GM23248 (cell line): ENCODE data around the gene DDX59. TPM values are rescaled to one million over a fixed set of nuclear protein-coding genes. Genes with fewer than 3 reads are reported as not detected.

Source experiments
- DNase-seq: peaks from one replicate; pipeline ENCODE4 v3.0.0-alpha.2; 2015
- H2AFZ ChIP-seq: fragments of 200-600 bp; sonication (generic); 2 replicates; pipeline ENCODE4 v1.6.1; 2016; ENCODE audit warnings: antibody characterized with exemption
- H3F3A ChIP-seq: fragments of 200-600 bp; sonication (generic); 2 replicates; pipeline ENCODE4 v1.6.1; 2016; ENCODE audit warnings: mild to moderate bottlenecking, antibody characterized with exemption, mixed run types; ENCODE audit not compliant: insufficient read depth
- H3K27ac ChIP-seq: fragments of 200-600 bp; sonication (generic); 2 replicates; pipeline ENCODE4 v1.5.1; 2016; ENCODE audit warnings: mild to moderate bottlenecking
- H3K27me3 ChIP-seq: fragments of 200-600 bp; sonication (generic); replicated peaks from 2 replicates; pipeline ENCODE4 v1.6.1; 2016; ENCODE audit warnings: mild to moderate bottlenecking; ENCODE audit not compliant: insufficient read depth
- H3K36me3 ChIP-seq: fragments of 200-600 bp; sonication (generic); 2 replicates; pipeline ENCODE4 v1.6.1; 2016; ENCODE audit warnings: low read depth, mild to moderate bottlenecking
- H3K4me1 ChIP-seq: fragments of 200-600 bp; sonication (generic); 2 replicates; pipeline ENCODE4 v1.6.1; 2016; ENCODE audit warnings: mild to moderate bottlenecking; ENCODE audit not compliant: insufficient read depth
- H3K4me2 ChIP-seq: fragments of 200-600 bp; sonication (generic); one replicate; pipeline ENCODE4 v1.6.1; 2016; ENCODE audit warnings: mild to moderate bottlenecking; ENCODE audit not compliant: unreplicated experiment
- H3K4me3 ChIP-seq: fragments of 200-600 bp; sonication (generic); 2 replicates; pipeline ENCODE4 v1.5.1; 2016; ENCODE audit warnings: mild to moderate bottlenecking
- H3K79me2 ChIP-seq: fragments of 200-600 bp; sonication (generic); 2 replicates; pipeline ENCODE4 v1.6.1; 2016; ENCODE audit warnings: mild to moderate bottlenecking; ENCODE audit not compliant: insufficient read depth
- H3K9ac ChIP-seq: fragments of 200-600 bp; sonication (generic); 2 replicates; pipeline ENCODE4 v1.6.1; 2016; ENCODE audit warnings: mild to moderate bottlenecking
- H3K9me2 ChIP-seq: fragments of 200-600 bp; sonication (generic); 2 replicates; pipeline ENCODE4 v1.6.1; 2016; ENCODE audit warnings: mixed run types, mild to moderate bottlenecking, moderate library complexity; ENCODE audit not compliant: insufficient read depth
- H3K9me3 ChIP-seq: fragments of 200-600 bp; sonication (generic); one replicate; pipeline ENCODE4 v1.6.1; 2017; ENCODE audit warnings: low read depth
- H4K20me1 ChIP-seq: fragments of 200-600 bp; sonication (generic); 2 replicates; pipeline ENCODE4 v1.6.0; 2016; ENCODE audit not compliant: insufficient read depth
- EZH2 ChIP-seq: fragments of 200-600 bp; sonication (generic); IDR thresholded peaks from 2 replicates; pipeline ENCODE4 v1.6.1; 2018; ENCODE audit warnings: antibody characterized with exemption, mild to moderate bottlenecking; ENCODE audit not compliant: insufficient read depth, poor library complexity, severe bottlenecking
- EZH2phosphoT487 ChIP-seq: fragments of 200-600 bp; sonication (generic); IDR thresholded peaks from 2 replicates; pipeline ENCODE4 v1.6.1; 2018; ENCODE audit warnings: antibody characterized with exemption, moderate library complexity, mild to moderate bottlenecking, low read depth; ENCODE audit not compliant: insufficient read depth
- WGBS, 2 experiments: methylation state at CpG; one replicate each; pipeline ENCODE4 v1.1.6; 2015 to 2017; ENCODE audit warnings: low lambda C conversion rate in 2 of 2, low coverage in 1 of 2; ENCODE audit errors: missing lambda C conversion rate in 2 of 2; 5-methylcytosine and 5-hydroxymethylcytosine counted together
- in situ Hi-C: fragments of 300-500 bp; cut with MboI; formaldehyde crosslinking; loops from 2 replicates; pipeline ENCODE4 v1.15.0; 2020
- polyA plus RNA-seq: library from polyadenylated mRNA; unstranded; fragments of >200 nt; fragmentation: Nextera tagmentation; extraction: Ambion mirVana; gene quantifications from 2 replicates; pipeline ENCODE4 v1.2.1, GENCODE V29; 2016
- total RNA-seq: library from RNA; depleted of rRNA; stranded (reverse); fragments of >200 nt; shearing (Covaris generic); gene quantifications from 2 replicates; pipeline ENCODE4 v1.2.3, GENCODE V29; 2014

DDX59 gene
- total and polyA plus RNA-seq, 2 experiments from 2014 or later: 12.2 to 14.2 TPM

DNA sequence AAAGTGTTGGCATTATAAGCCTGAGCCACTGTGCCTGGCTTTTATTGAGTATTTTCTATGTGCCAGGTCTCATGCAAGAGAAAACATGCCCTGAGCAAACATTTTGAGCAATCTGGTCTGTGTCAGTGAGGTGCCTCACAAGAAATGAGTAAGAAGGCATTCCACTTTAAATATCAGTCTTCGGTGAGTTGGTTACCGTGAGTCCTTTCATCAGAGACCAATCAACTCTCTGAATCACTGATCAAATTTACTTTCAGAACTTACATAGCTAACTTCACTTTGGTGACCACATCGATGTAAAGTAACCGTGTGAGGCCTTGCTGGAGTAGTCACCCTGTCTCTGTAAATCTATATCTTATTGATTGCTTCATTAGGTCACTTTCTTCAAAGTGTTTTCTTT is 14.3 kb upstream of the DDX59 start:
- peak; percentile 35 for DNase-seq
- Histone ChIP-seq H3K4me1 (no peaks in the 10 kb centered on the region), H3K9me3 (no peaks in the 10 kb centered on the region), H3K4me3 (no peak overlapping the region), H4K20me1 (no peaks in the 10 kb centered on the region), H3K79me2 (no peaks in the 10 kb centered on the region), H3K27ac (no peak overlapping the region), H3K27me3 (no peaks in the 10 kb centered on the region), H3K9ac (no peak overlapping the region), H2AFZ (no peak overlapping the region), H3K36me3 (no peaks in the 10 kb centered on the region), H3K9me2 (no peaks in the 10 kb centered on the region), H3F3A (no peaks in the 10 kb centered on the region), H3K4me2 (no peak overlapping the region)
- WGBS, 2 experiments: 46 to 49% methylated on average over 4 of the region's 4 CpGs
- TF ChIP-seq EZH2 (no peak), EZH2phosphoT487 (no peak)
- in situ Hi-C loops: no loop called here

- no peak overlapping the region for H3K4me2 ChIP-seq
- no peak for TF ChIP-seq EZH2phosphoT487
- H3K36me3 ChIP-seq: no peaks in the 10 kb centered on the region
- no peak overlapping the region for H3K27ac ChIP-seq
- WGBS, 2 experiments: 0 to 3% methylated on average over 1 of the region's 1 CpG
- H3K9me2 ChIP-seq: no peaks in the 10 kb centered on the region
- no peaks in the 10 kb centered on the region for H3K4me1 ChIP-seq
- H3K9me3 ChIP-seq: no peaks in the 10 kb centered on the region
- no peak overlapping the region for H2AFZ ChIP-seq
- no peak overlapping the region for H3K9ac ChIP-seq
- no peaks in the 10 kb centered on the region for H3F3A ChIP-seq
- H3K79me2 ChIP-seq: no peaks in the 10 kb centered on the region
- H3K4me3 ChIP-seq: no peak overlapping the region
- no peaks in the 10 kb centered on the region for H4K20me1 ChIP-seq
- DNase-seq: no peak
- in situ Hi-C loops: no loop called here
- H3K27me3 ChIP-seq: no peaks in the 10 kb centered on the region
Observed at GRCh38 chr1:200683298-200683697, 13.6 kb upstream of the DDX59 start.

DNA sequence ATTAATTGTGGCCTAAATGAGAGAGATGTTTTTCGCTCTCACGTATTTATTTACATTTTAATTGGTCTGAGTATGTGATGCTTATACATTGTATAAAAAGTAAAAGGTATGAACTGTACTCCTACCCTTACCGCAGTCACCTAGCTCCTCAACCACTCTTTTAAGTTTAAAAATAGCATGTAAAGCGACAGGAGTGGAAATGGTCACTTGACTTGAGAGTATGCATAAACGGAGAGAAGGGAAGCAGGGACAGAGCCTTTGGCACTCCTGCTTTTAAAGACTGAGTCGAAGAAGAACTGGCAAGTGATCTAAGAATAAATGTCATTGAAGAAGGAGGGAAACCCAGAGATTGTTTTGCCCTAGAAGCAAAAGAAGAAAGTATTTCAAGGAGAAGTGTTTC is 11.5 kb upstream of the DDX59 start:
- no peak for TF ChIP-seq EZH2
- no peak for TF ChIP-seq EZH2phosphoT487
- Histone ChIP-seq H3K9me2 (no peaks in the 10 kb centered on the region), H4K20me1 (no peaks in the 10 kb centered on the region), H3K9ac (no peak overlapping the region), H2AFZ (no peak overlapping the region; the same call in 1 of the 2 replicates), H3K36me3 (no peaks in the 10 kb centered on the region), H3K27me3 (no peaks in the 10 kb centered on the region), H3K4me1 (no peaks in the 10 kb centered on the region), H3K79me2 (no peaks in the 10 kb centered on the region), H3F3A (no peaks in the 10 kb centered on the region), H3K4me2 (no peak overlapping the region), H3K9me3 (no peaks in the 10 kb centered on the region), H3K27ac (no peak overlapping the region), H3K4me3 (no peak overlapping the region)
- in situ Hi-C loops: no loop called here
- WGBS, 2 experiments: 60 to 62% methylated on average over 6 of the region's 6 CpGs
- DNase-seq: no peak

DNA sequence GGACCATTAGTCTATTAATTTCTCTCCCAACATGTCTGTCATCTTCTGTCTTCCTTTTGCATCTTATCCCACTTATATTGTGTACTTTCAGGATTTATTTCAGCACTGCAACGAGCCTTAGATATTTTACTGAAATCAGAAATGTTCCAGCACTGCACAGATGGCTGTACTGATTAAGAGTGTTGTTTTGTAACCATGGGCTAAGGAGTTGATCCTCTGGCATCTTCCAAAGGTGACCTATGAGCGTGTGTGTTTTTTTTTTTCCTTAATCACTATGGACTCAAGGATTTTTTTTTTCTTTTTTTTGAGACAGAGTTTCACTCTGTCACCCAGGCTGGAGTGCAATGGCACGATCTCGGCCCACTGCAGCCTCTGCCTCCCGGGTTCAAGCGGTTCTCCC is 7.1 kb upstream of the DDX59 start:
- no peak overlapping the region for H3K27ac ChIP-seq
- DNase-seq: no peak
- H3F3A ChIP-seq: peaks cover 9% of the 10 kb centered on the region; the same call in 1 of the 2 replicates
- no peak for TF ChIP-seq EZH2
- TF ChIP-seq EZH2phosphoT487: no peak
- H3K9ac ChIP-seq: no peak overlapping the region
- H3K27me3 ChIP-seq: no peaks in the 10 kb centered on the region
- H3K79me2 ChIP-seq: no peaks in the 10 kb centered on the region
- no peaks in the 10 kb centered on the region for H4K20me1 ChIP-seq
- no peaks in the 10 kb centered on the region for H3K9me3 ChIP-seq
- in situ Hi-C loops: no loop called here
- 91 to 95% methylated on average over 6 of the region's 6 CpGs for WGBS, 2 experiments
- no peaks in the 10 kb centered on the region for H3K9me2 ChIP-seq
- no peak overlapping the region for H2AFZ ChIP-seq
- H3K4me1 ChIP-seq: peaks cover 9% of the 10 kb centered on the region; the same call in 1 of the 2 replicates
- H3K4me2 ChIP-seq: no peak overlapping the region
- no peaks in the 10 kb centered on the region for H3K36me3 ChIP-seq
- no peak overlapping the region for H3K4me3 ChIP-seq

GRCh38 chr1:200675588-200675852 is 5.8 kb upstream of the DDX59 start:
- Histone ChIP-seq H3K9ac (no peak overlapping the region), H3K79me2 (peaks cover 10% of the 10 kb centered on the region; the same call in 1 of the 2 replicates), H4K20me1 (no peaks in the 10 kb centered on the region), H3K9me3 (no peaks in the 10 kb centered on the region), H3K27ac (no peak overlapping the region), H3K4me2 (no peak overlapping the region), H3K9me2 (no peaks in the 10 kb centered on the region), H3K4me1 (peaks cover 18% of the 10 kb centered on the region), H3F3A (peaks cover 13% of the 10 kb centered on the region), H3K27me3 (no peaks in the 10 kb centered on the region), H3K36me3 (no peaks in the 10 kb centered on the region), H2AFZ (no peak overlapping the region), H3K4me3 (no peak overlapping the region)
- TF ChIP-seq EZH2 (no peak), EZH2phosphoT487 (no peak)
- in situ Hi-C loops: no loop called here
- DNase-seq: no peak
- WGBS, 2 experiments: 84 to 86% methylated on average over 4 of the region's 4 CpGs
